ENCODE data around the gene ADAMTS17.

The ADAMTS17 gene

GRCh38 chr15:100192097-100193080 is 149.4 kb downstream of the ADAMTS17 start:
- DNase-seq: no peak

GRCh38 chr15:100191161-100191560 is 150.6 kb downstream of the ADAMTS17 start:
- DNase-seq: no peak

- DNase-seq: no peak
Measured at GRCh38 chr15:100190675-100191074, 151.1 kb downstream of the ADAMTS17 start.

DNA sequence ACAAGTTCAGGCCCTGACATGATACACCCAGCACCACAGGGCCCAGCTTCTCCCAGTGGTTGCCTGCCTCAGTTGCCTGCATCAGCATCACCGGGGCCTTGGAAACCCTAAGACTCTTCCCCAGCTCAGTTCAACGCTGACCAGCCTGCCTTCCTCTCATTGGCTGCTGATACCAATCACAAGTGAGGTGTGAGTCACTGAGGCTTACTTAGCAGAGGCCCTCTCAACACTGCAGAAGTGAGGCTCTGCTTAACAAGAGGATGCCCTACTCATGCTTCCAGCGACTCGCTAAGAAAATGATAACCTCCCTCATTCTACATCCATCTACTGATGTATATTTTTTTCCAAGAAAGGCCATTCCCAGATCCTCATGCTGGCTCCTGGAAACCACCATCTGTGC is 151.9 kb downstream of the ADAMTS17 start:
- no peak for DNase-seq

DNA sequence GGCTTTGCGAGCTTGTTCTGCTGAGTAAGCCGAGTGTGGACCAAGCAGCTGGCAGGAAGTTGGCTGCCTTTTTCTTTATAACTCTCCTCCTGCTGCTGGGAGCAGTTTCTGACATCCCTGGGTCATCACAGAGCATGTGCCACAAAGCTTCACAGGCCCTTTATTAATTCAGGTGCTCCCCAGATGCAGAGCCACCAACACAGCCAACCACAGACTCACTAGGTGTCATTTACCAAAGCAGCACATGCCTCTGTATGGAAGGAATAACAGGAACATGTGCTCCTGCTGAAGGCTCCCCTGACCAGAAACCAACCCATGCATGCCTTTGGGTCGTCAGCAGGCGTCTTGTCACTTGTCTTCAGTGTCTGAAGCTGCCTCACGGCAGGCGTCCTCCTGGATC is 152.5 kb downstream of the ADAMTS17 start:
- no peak for DNase-seq

- no peak for DNase-seq
Measured at GRCh38 chr15:100187677-100188076, 154.1 kb downstream of the ADAMTS17 start.

DNA sequence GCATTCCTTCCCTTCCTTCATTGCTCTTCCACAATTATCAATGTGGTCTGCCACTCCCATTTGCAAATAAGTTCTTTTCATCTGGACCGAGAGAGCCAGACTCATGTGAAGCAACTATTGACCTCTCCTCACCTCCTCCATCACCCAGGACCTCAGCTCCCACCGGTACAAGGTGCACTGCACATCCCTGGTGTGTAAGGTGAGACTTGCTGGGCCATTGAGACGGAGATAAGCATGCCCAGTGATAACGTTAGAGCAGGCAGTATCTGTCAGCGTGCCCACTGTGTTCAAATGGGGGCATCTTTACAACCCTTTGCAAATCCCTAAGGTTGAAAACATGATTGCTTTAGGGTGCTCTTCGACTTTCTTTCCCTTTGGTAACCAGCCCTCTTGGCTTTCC is 154.8 kb downstream of the ADAMTS17 start:
- no peak for DNase-seq

GRCh38 chr15:100186366-100186765 is 155.4 kb downstream of the ADAMTS17 start:
- no peak for DNase-seq

GRCh38 chr15:100183921-100184495 is 157.8 kb downstream of the ADAMTS17 start:
- DNase-seq: no peak

- DNase-seq: no peak
Measured at GRCh38 chr15:100180921-100181320, 160.9 kb downstream of the ADAMTS17 start.

DNA sequence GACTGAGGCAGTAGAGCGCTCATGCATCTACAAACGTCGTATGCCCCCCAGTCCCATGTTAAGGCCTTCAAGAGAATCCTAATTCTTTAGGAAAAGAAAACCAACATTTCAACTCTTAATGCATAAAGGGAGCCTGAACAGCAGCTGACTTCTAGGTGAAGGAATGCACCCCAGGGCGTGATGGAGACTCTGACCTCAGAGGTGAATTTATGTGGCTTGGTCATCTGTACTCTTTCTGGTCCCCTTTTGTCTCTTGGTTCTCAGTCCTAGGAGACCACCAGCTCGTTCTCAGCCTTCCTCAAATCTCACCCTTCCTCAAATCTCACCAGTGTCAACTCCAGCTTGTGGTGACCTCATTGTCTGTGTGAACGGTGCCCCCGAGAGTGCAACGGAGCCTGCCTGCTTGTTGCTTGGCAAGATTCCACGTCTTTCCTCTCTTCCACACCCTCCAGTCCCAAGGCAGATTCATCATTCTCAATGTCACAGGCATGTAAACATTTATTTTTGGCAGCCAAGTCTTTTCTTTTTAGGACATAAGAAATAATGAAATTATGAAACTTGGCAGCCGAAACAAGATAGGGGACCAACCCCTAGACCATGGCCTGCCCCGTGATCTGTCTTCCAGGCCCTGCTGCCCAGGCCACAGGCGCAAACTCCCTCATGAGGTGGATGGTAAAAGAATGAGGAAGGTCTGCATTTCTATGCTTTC is 166.2 kb downstream of the ADAMTS17 start:
- DNase-seq: no peak

- no peak for DNase-seq
Measured at GRCh38 chr15:100174904-100175275, 166.9 kb downstream of the ADAMTS17 start.

- DNase-seq: no peak
Measured at GRCh38 chr15:100174159-100174903, 167.4 kb downstream of the ADAMTS17 start.

GRCh38 chr15:100172356-100173024 is 169.3 kb downstream of the ADAMTS17 start:
- no peak for DNase-seq

GRCh38 chr15:100171411-100171810 is 170.4 kb downstream of the ADAMTS17 start:
- no peak for DNase-seq

- no peak for DNase-seq
Measured at GRCh38 chr15:100170291-100171210, 171.2 kb downstream of the ADAMTS17 start.

DNA sequence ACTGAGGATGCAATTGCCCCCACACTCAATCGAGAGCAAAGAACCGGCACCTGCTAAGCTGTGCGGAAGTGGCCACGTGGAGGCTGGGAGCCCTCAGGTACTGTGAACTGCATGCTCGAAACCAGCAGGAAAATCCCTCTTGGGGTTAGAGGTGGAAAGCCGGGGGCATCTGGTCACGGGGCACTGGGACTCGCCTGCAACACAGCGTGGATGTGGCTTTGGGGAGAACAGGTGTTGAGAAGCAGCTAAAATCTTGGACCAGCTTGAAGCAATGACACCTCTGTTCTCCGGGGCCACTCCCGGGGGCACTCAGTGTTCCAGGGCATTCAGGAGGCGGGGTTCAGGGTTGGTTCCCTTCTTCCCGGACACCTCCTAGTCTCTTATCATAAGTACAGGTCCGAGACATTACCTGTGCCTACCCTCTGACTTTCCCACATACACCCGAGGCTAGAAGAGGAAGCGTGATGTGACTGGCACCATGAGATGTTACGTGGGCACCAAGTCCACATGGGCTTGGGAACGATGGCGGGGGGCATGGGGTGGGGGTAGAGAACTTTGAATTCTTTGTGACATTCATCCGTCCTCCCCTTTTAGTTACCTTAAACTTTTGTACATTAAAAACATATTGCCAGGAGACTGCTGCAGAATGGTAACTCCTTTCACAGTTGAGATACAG is 172.0 kb downstream of the ADAMTS17 start:
- no peak for DNase-seq

DNA sequence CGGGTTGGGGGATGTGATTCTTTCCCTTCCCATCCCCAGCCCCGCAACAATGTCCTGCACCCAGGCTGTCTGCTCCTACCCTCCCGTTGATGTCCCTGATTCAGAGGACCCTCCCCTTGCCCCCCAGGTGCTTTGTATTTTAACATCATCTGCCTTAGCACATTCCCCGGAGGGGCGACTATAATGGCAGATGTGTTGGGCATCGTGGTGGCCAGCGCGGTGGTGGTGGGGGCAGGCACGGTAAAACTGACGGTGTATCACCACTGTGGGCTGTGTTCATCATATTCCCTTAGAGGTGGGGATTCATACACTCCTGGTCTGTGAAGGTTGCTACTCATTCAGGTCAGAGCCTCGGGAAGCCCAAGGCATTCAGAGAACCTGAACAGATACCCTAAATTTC is 173.0 kb downstream of the ADAMTS17 start:
- DNase-seq: no peak

- no peak for DNase-seq
Measured at GRCh38 chr15:100167884-100168375, 173.8 kb downstream of the ADAMTS17 start.

DNA sequence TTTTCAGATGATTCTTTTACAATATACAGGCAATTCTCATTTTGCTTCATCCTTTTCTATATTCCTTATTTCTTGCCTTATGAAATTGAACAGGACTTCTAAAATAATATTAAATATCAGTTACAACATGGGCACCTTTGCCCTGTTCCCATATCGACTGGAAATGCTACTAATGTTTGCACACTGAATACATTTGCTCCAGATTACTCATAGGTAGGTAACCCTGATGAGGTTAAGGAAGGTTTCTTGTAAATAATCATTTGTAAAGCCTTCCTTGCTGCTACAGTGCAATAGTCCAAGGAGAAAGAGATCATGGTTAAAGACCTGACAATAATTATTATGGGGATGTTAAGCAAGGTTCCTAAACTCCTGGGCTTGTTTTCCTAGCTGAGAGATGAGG is 175.5 kb downstream of the ADAMTS17 start:
- DNase-seq: no peak

All from hematopoietic multipotent progenitor cell treated with erythropoietin and hydrocortisone succinate and interleukin-3 and kit ligand, for 6 days (in vitro differentiated cells).